ENCODE results near the gene CACNA1B. TPM values are rescaled to one million over a fixed set of nuclear protein-coding genes. Genes with fewer than 3 reads are reported as not detected.
"Not testable (repeated sequence)": the region's sequence is repeated elsewhere in the genome, so short reads cannot be mapped to it uniquely, and the experiment has no call there.

CACNA1B gene
- 0.03 TPM for total RNA-seq
- not detected for polyA plus RNA-seq (ENCODE audit: insufficient read depth, low read depth, low replicate concordance)
- long read RNA-seq, donor 1: 0 reads
- long read RNA-seq, donor 2: 0 reads
- long read RNA-seq, donor 3: 0 reads
- long read RNA-seq, donor 4: 0 reads
- long read RNA-seq, donor 5: 0 reads
- long read RNA-seq, donor 6: 0 reads
- long read RNA-seq, donor 7: 0 reads
- long read RNA-seq, donor 8: 0 reads
- long read RNA-seq, donor 9: 0 reads
- long read RNA-seq, donor 10: 0 reads

DNA sequence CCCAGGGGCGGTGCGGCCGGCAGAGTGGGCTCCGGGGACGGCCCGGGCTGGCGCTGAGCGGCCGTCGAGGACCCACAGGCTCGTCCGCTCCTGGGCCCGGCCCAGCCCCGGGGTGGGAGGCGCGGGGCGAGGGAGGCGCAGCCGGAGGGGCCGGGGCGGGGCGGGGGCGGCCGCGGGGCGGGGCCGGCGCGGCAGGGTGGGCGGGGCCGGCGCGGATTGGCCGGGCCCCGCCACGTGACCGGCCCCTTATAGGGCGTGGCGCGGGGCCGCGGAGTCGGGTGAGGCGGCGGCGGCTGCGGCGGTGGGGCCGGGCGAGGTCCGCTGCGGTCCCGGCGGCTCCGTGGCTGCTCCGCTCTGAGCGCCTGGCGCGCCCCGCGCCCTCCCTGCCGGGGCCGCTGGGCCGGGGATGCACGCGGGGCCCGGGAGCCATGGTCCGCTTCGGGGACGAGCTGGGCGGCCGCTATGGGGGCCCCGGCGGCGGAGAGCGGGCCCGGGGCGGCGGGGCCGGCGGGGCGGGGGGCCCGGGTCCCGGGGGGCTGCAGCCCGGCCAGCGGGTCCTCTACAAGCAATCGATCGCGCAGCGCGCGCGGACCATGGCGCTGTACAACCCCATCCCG is at the start of gene CACNA1B:
TSS of gene CACNA1B (plus strand) at position 277 of the 617 bp plus-strand sequence. CDS start at position 429, 152 bp downstream.
- H3K4me3 ChIP-seq (ENCODE audit: low read length in 3 of 3); H3K27me3 ChIP-seq (ENCODE audit: control insufficient read depth, insufficient read depth, low read length); H3K27ac ChIP-seq (ENCODE audit: low read depth in 2 of 2, low read length in 2 of 2); FAIRE-seq; H3K36me3 ChIP-seq (ENCODE audit: control insufficient read depth in 2 of 3, insufficient read depth in 3 of 3, low read length in 3 of 3); H3K9ac ChIP-seq (ENCODE audit: low read length in 3 of 3); intact Hi-C loops (cut with DNase I); H3K9me3 ChIP-seq (ENCODE audit: control insufficient read depth in 2 of 3, insufficient read depth in 1 of 3, low read length in 3 of 3); H3K4me1 ChIP-seq (ENCODE audit: control insufficient read depth in 2 of 3, insufficient read depth in 2 of 3, low read depth in 1 of 3, low read length in 3 of 3): not testable (repeated sequence)
- DNase-seq: peak in 1 of 5 donors; percentile 24

DNA sequence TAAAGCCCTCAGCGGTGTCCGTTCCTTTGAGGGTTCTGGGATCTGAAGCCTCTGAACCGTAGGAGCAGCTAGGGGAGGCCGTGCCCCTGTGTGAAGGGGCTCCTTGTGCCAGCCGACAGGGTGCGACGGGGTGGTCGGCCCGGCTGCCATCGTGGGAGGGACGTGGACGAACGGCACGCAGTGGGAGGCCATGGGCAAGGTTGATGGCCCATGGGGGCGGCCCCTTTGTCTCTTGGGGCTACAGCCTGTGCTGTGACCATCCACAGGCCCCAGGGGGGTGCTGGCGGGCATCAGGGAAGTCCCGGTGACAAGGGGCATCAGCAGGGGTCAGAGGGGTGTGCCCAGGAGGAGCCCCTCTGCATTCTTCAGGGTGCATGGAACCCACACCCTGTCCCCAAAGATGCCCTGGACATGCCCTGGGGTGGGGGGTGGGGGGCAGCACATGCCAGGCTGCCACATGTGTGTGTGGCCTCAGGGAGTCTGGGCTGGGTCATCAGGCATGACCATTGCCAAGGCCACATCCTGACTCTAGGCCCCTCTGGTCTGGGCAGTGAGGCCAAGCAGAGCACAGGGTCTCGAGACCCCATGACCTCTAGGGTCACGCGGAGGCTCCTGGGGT is 49.6 kb upstream of the CACNA1B start:
- no peak overlapping the region for H3K4me3 ChIP-seq (ENCODE audit: low read length in 3 of 3)
- FAIRE-seq (no peak), DNase-seq (no peak)
- no peak overlapping the region for H3K27ac ChIP-seq (ENCODE audit: low read depth in 2 of 2, low read length in 2 of 2)
- intact Hi-C loops (cut with DNase I): no loop called here
- TF ChIP-seq CTCF (IDR thresholded peaks at IDR 0.05; ENCODE audit: borderline replicate concordance, extremely low read depth, insufficient read depth): no peak
- H3K36me3 ChIP-seq (ENCODE audit: control insufficient read depth in 2 of 3, insufficient read depth in 3 of 3, low read length in 3 of 3): peaks cover 0 to 20% (median 4%) of the 10 kb centered on the region in 3 donors
- no peaks in the 10 kb centered on the region for H3K9me3 ChIP-seq (ENCODE audit: control insufficient read depth in 2 of 3, insufficient read depth in 1 of 3, low read length in 3 of 3)
- H3K9ac ChIP-seq (ENCODE audit: low read length in 3 of 3): no peak overlapping the region
- H3K4me1 ChIP-seq (ENCODE audit: control insufficient read depth in 2 of 3, insufficient read depth in 2 of 3, low read depth in 1 of 3, low read length in 3 of 3): no peaks in the 10 kb centered on the region
- no peaks in the 10 kb centered on the region for H3K27me3 ChIP-seq (ENCODE audit: control insufficient read depth, insufficient read depth, low read length)

GRCh38 chr9:137828527-137829259 is 48.9 kb upstream of the CACNA1B start:
- H3K27ac ChIP-seq (ENCODE audit: low read depth in 2 of 2, low read length in 2 of 2): no peak overlapping the region
- H3K4me1 ChIP-seq (ENCODE audit: control insufficient read depth in 2 of 3, insufficient read depth in 2 of 3, low read depth in 1 of 3, low read length in 3 of 3): no peaks in the 10 kb centered on the region
- FAIRE-seq: no peak
- no peak for TF ChIP-seq CTCF (IDR thresholded peaks at IDR 0.05; ENCODE audit: borderline replicate concordance, extremely low read depth, insufficient read depth)
- no peak overlapping the region for H3K4me3 ChIP-seq (ENCODE audit: low read length in 3 of 3)
- H3K27me3 ChIP-seq (ENCODE audit: control insufficient read depth, insufficient read depth, low read length): no peaks in the 10 kb centered on the region
- H3K36me3 ChIP-seq (ENCODE audit: control insufficient read depth in 2 of 3, insufficient read depth in 3 of 3, low read length in 3 of 3): peaks cover 0 to 25% (median 6%) of the 10 kb centered on the region in 3 donors
- H3K9ac ChIP-seq (ENCODE audit: low read length in 3 of 3): no peak overlapping the region
- intact Hi-C loops (cut with DNase I): no loop called here
- DNase-seq: peak in 4 of 5 donors; percentile 68 to 79 (median 74)
- H3K9me3 ChIP-seq (ENCODE audit: control insufficient read depth in 2 of 3, insufficient read depth in 1 of 3, low read length in 3 of 3): no peaks in the 10 kb centered on the region

Data from kidney (tissue), 22 donors.